ENCODE data around the gene TAS2R20. TPM values are rescaled to one million over a fixed set of nuclear protein-coding genes. Genes with fewer than 3 reads are reported as not detected.
"Not testable (repeated sequence)": the region's sequence is repeated elsewhere in the genome, so short reads cannot be mapped to it uniquely, and the experiment has no call there.

The TAS2R20 gene
- 0.49 to 2.6 TPM (median 0.82 TPM) in 3 replicates for total RNA-seq
- long read RNA-seq, result 0 reads

DNA sequence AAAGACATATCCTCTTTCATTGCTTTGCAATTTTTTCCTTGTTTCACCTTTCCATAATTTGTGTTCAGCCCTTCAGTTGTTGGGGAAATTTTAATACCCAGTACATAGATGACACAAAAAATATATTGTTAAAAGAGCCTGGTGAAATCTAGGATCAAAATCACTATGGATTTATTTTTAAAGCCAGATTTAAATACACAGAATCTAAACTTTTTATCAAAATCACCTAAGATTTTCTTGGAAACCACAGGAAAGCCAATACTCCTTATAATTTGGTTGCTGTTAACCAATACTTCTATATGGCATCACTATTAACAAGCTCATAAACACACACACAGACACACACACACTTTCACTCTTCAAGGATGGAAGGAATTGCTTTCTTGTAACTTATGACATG lies at the start of gene TAS2R20:
TSS of gene TAS2R20 (minus strand) at position 101 of the 400 bp plus-strand sequence. CDS start 429 bp downstream, outside the sequence.
- H3K27me3 Mint-ChIP-seq (ENCODE audit: low read depth), result no peaks in the 10 kb centered on the region
- DNase-seq (ENCODE audit: low spot score), result no peak
- H3K4me3 Mint-ChIP-seq (ENCODE audit: unreplicated experiment), result no peak within 1 kb of the TSS
- H3K4me1 Mint-ChIP-seq (ENCODE audit: low read depth), result no peaks in the 10 kb centered on the region
- TF ChIP-seq CTCF (IDR thresholded peaks at IDR 0.05), result no peak
- no peak within 1 kb of the TSS for H3K27ac Mint-ChIP-seq (ENCODE audit: unreplicated experiment)
- H3K36me3 Mint-ChIP-seq (ENCODE audit: low read depth), result peaks cover 10% of the 10 kb centered on the region
- peaks cover 4% of the 10 kb centered on the region for H3K9me3 Mint-ChIP-seq (ENCODE audit: low read depth)

DNA sequence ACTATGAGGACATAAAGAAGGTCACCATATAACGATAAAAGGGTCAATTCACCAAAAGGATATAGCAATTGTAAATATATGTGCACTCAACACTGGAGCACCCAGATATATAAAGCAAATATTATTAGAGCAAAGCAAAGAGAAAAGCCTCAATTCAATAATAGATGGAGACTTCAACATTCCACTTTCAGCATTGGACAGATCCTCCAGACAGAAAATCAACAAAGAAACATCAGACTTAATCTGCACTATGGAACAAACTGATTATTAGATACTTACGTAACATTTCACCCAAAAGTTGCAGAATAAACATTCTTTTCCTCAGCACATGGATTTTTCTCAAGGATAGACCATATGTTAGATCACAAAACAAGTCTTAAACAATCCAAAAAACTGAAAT lies 43.3 kb upstream of the TAS2R20 start:
- Mint-ChIP-seq H3K36me3 (ENCODE audit: low read depth) (peaks cover 11% of the 10 kb centered on the region), H3K9me3 (ENCODE audit: low read depth) (peaks cover 13% of the 10 kb centered on the region)
- H3K27me3 Mint-ChIP-seq (ENCODE audit: low read depth); H3K4me3 Mint-ChIP-seq (ENCODE audit: unreplicated experiment); H3K27ac Mint-ChIP-seq (ENCODE audit: unreplicated experiment); DNase-seq (ENCODE audit: low spot score); H3K4me1 Mint-ChIP-seq (ENCODE audit: low read depth): not testable (repeated sequence)

DNA sequence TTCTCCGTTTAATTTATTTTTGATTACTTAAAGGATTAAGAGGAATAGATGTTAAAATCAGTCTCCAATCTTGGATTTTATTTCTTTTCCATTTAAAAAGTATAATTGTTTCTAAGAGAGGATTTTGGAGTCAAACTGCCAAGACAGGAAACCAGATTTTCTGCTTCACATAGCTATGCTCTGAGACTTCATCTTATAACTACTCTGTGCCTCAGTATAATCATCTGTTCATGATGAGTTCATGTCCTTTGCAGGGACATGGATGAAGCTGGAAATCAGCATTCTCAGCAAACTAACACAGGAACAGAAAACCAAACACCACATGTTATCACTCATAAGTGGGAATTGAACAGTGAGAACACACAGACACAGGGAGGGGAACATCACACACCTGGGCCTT lies 42.1 kb upstream of the TAS2R20 start:
- Mint-ChIP-seq H3K27me3 (ENCODE audit: low read depth) (no peaks in the 10 kb centered on the region), H3K27ac (ENCODE audit: unreplicated experiment) (no peak overlapping the region), H3K4me1 (ENCODE audit: low read depth) (peaks cover 8% of the 10 kb centered on the region), H3K4me3 (ENCODE audit: unreplicated experiment) (no peak overlapping the region), H3K9me3 (ENCODE audit: low read depth) (peaks cover 13% of the 10 kb centered on the region), H3K36me3 (ENCODE audit: low read depth) (peaks cover 12% of the 10 kb centered on the region)
- TF ChIP-seq CTCF (IDR thresholded peaks at IDR 0.05), result no peak
- DNase-seq (ENCODE audit: low spot score), result no peak

GRCh38 chr12:11039171-11039570 lies 41.1 kb upstream of the TAS2R20 start:
- Mint-ChIP-seq H3K9me3 (ENCODE audit: low read depth) (peaks cover 10% of the 10 kb centered on the region), H3K36me3 (ENCODE audit: low read depth) (peaks cover 9% of the 10 kb centered on the region), H3K4me3 (ENCODE audit: unreplicated experiment) (no peak overlapping the region), H3K27ac (ENCODE audit: unreplicated experiment) (no peak overlapping the region), H3K4me1 (ENCODE audit: low read depth) (peaks cover 8% of the 10 kb centered on the region), H3K27me3 (ENCODE audit: low read depth) (no peaks in the 10 kb centered on the region)
- TF ChIP-seq CTCF (IDR thresholded peaks at IDR 0.05), result no peak
- DNase-seq (ENCODE audit: low spot score), result no peak

DNA sequence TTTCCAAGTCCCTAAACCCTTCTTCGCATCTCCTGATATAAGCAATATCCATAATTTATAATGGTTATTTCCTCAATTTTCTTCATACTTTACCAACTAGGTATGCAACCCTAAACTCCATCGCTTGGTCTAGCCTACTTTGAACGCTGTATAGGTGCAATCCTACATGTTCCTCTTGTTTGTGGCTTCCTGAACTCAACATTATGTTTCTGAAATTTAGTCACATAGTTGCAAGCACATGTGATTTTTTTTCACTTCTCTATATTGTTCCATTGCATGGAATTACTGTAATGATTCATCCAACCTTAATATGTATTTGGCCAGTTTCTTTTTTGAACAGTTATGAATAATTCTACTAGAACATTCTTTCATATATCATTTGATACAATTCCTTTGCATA lies 35.9 kb upstream of the TAS2R20 start:
- DNase-seq (ENCODE audit: low spot score); H3K4me3 Mint-ChIP-seq (ENCODE audit: unreplicated experiment); H3K9me3 Mint-ChIP-seq (ENCODE audit: low read depth); H3K4me1 Mint-ChIP-seq (ENCODE audit: low read depth); H3K27ac Mint-ChIP-seq (ENCODE audit: unreplicated experiment); H3K27me3 Mint-ChIP-seq (ENCODE audit: low read depth): not testable (repeated sequence)
- H3K36me3 Mint-ChIP-seq (ENCODE audit: low read depth), result peaks cover 12% of the 10 kb centered on the region

DNA sequence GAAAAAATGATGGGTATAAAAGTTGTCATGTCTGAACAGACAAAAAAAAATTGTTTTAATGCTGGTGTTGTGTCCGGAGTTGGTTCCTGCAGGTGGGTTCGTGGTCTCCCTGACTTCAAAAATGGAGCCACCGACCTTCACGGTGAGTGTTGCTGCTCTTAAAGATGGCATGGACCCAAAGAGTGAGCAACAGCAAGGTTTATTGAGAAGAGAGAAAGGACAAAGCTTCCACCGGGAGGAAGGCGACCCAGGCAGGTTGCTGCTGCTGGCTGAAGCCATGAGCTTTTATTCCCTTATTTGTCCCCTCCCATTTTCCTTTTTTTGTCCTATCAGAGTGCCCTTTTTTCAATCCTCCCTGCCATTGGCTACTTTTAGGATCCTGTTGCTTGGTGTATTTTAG lies 33.2 kb upstream of the TAS2R20 start, which contains the start of gene TAS2R31:
TSS of gene TAS2R31 (minus strand) at position 101 of the 400 bp plus-strand sequence. CDS start at position 29, 72 bp downstream.
- Mint-ChIP-seq H3K36me3 (ENCODE audit: low read depth) (peaks cover 14% of the 10 kb centered on the region), H3K4me3 (ENCODE audit: unreplicated experiment) (no peak within 1 kb of the TSS), H3K27ac (ENCODE audit: unreplicated experiment) (no peak within 1 kb of the TSS), H3K9me3 (ENCODE audit: low read depth) (no peaks in the 10 kb centered on the region), H3K4me1 (ENCODE audit: low read depth) (no peaks in the 10 kb centered on the region), H3K27me3 (ENCODE audit: low read depth) (no peaks in the 10 kb centered on the region)
- no peak for TF ChIP-seq CTCF (IDR thresholded peaks at IDR 0.05)
- DNase-seq (ENCODE audit: low spot score), result no peak

All from chondrocyte (in vitro differentiated cells).